ENCODE measurements around the gene PRKN.

- no peak for TF ChIP-seq GATA2 (IDR thresholded peaks at IDR 0.05; ENCODE audit: low read depth, low read length)
- no peak for TF ChIP-seq GATA3 (IDR thresholded peaks at IDR 0.05; ENCODE audit: low read depth, low read length)
Observed at GRCh38 chr6:161493576-161494118, 1233.9 kb downstream of the PRKN start.
